ENCODE results near the gene FOXP1. TPM values are rescaled to one million over a fixed set of nuclear protein-coding genes. Genes with fewer than 3 reads are reported as not detected.
A peak's percentile ranks its signal among the peaks of the same experiment; 100 is the strongest.

FOXP1 gene
- total RNA-seq, 1 donor from 2014 or later, result 31.1 TPM

DNA sequence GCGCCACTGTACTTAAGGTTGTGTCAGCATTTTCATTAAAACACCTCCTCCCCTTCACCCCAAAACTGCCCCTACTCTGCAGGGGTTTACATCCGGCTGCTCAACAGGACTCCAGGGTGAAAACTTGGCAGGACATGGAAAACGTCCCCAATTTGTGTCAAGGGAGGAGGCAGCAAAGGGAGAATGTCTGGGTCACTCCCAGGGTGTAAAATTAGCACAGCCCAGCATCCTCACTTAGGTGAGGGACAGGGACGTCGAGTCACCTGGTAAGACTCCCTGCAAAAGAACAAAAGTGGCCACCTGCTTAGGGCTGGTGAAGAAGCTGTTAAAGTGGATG is 532.3 kb downstream of the FOXP1 start:
- TF ChIP-seq, protein P1, sequence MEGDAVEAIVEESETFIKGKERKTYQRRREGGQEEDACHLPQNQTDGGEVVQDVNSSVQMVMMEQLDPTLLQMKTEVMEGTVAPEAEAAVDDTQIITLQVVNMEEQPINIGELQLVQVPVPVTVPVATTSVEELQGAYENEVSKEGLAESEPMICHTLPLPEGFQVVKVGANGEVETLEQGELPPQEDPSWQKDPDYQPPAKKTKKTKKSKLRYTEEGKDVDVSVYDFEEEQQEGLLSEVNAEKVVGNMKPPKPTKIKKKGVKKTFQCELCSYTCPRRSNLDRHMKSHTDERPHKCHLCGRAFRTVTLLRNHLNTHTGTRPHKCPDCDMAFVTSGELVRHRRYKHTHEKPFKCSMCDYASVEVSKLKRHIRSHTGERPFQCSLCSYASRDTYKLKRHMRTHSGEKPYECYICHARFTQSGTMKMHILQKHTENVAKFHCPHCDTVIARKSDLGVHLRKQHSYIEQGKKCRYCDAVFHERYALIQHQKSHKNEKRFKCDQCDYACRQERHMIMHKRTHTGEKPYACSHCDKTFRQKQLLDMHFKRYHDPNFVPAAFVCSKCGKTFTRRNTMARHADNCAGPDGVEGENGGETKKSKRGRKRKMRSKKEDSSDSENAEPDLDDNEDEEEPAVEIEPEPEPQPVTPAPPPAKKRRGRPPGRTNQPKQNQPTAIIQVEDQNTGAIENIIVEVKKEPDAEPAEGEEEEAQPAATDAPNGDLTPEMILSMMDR (IDR thresholded peaks at IDR 0.05; ENCODE audit: partially characterized antibody, unreplicated experiment), result no peak
- peaks cover 72% of the 10 kb centered on the region for H3K4me1 Mint-ChIP-seq (ENCODE audit: low read depth, unreplicated experiment)
- H3K4me3 Mint-ChIP-seq (ENCODE audit: unreplicated experiment), result no peak overlapping the region
- H3K27me3 Mint-ChIP-seq (ENCODE audit: unreplicated experiment), result no peaks in the 10 kb centered on the region
- no peaks in the 10 kb centered on the region for H3K36me3 Mint-ChIP-seq (ENCODE audit: unreplicated experiment)
- H3K27ac Mint-ChIP-seq (ENCODE audit: unreplicated experiment), result peak overlapping the region; percentile 74
- DNase-seq, result no peak
- H3K9me3 Mint-ChIP-seq (ENCODE audit: unreplicated experiment), result peaks cover 5% of the 10 kb centered on the region

DNA sequence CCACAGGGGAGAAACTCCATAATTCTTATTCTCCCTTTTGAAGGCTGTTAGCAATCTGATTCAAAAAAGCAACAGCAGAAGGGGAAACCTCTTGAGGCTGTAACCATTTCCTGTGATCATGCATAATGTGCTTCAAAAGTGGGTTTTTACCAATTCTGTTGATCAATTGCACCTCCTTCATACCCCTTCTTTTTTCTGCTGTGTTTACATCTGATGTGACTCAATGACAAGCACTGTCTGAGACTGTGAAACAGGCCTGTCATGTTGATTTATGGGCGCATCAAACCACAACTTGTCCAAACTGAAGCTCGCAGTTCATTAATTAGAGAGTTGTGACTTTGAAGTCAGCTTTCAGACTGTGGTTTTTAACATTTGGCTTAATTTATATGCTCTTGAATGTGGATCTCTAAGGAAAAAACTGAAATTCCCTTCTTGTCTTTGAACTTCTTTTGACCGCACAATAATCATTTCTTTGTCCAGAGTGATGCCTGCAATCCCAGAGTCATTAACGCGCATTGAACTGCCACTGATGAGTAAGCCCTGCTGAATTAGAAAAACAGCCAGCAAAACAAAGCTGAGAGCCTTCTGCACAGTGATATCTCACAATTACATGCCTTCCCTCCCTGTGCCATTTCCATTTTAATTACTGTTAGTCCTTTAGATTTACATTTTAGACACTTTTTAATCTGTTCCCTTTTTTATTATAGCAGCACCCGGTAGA is 532.8 kb downstream of the FOXP1 start:
- Mint-ChIP-seq H3K27me3 (ENCODE audit: unreplicated experiment) (no peaks in the 10 kb centered on the region), H3K36me3 (ENCODE audit: unreplicated experiment) (no peaks in the 10 kb centered on the region), H3K4me1 (ENCODE audit: low read depth, unreplicated experiment) (peaks cover 71% of the 10 kb centered on the region), H3K4me3 (ENCODE audit: unreplicated experiment) (peak overlapping the region; percentile 53), H3K27ac (ENCODE audit: unreplicated experiment) (peak overlapping the region; percentile 74), H3K9me3 (ENCODE audit: unreplicated experiment) (peaks cover 5% of the 10 kb centered on the region)
- no peak for DNase-seq
- TF ChIP-seq, protein P1 (IDR thresholded peaks at IDR 0.05; ENCODE audit: partially characterized antibody, unreplicated experiment), result no peak

DNA sequence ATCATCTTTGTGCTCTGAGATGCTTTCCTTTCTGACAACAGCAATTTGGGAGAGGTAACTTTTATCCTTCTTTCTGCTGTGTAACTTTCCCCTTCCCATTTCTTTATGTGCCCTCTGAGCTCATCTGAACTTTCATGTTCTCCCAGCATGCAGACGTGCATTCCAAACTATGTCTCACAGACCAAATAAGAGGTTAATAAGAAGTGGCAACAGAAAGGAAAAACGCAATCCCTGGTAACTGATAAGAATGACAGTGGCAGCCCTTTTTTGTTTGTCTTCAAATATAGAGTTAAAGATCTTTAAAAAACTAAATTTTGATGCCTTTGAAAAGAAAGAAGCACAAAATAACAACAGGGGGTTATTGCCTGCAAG is 533.4 kb downstream of the FOXP1 start:
- TF ChIP-seq, protein P1 (IDR thresholded peaks at IDR 0.05; ENCODE audit: partially characterized antibody, unreplicated experiment), result no peak
- peaks cover 72% of the 10 kb centered on the region for H3K4me1 Mint-ChIP-seq (ENCODE audit: low read depth, unreplicated experiment)
- H3K27ac Mint-ChIP-seq (ENCODE audit: unreplicated experiment), result peak overlapping the region; percentile 25
- H3K36me3 Mint-ChIP-seq (ENCODE audit: unreplicated experiment), result no peaks in the 10 kb centered on the region
- H3K27me3 Mint-ChIP-seq (ENCODE audit: unreplicated experiment), result no peaks in the 10 kb centered on the region
- no peak for DNase-seq
- H3K9me3 Mint-ChIP-seq (ENCODE audit: unreplicated experiment), result peaks cover 5% of the 10 kb centered on the region
- H3K4me3 Mint-ChIP-seq (ENCODE audit: unreplicated experiment), result no peak overlapping the region

DNA sequence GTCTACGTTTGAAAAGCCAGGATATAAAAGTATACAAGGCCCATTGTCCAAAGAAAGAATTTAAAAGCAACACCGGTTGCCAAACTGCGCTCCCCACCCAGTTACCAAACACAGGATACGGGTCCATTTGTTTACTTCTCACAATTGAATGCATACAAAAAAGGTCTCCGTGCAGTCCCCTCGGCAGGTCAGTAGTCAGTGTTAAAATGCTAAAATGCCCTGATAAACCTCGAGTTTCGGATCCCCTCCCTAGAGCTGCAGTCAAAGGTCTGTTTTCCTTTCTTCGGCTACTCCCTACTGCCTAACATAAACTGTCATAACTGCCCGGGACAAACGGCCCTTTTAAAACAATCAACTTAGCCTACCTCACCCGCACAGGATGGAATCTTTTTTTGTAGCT is 534.6 kb downstream of the FOXP1 start:
- TF ChIP-seq, protein P1 (IDR thresholded peaks at IDR 0.05; ENCODE audit: partially characterized antibody, unreplicated experiment), result no peak
- Mint-ChIP-seq H3K27ac (ENCODE audit: unreplicated experiment) (peak overlapping the region; percentile 62), H3K36me3 (ENCODE audit: unreplicated experiment) (no peaks in the 10 kb centered on the region), H3K9me3 (ENCODE audit: unreplicated experiment) (peaks cover 5% of the 10 kb centered on the region), H3K27me3 (ENCODE audit: unreplicated experiment) (no peaks in the 10 kb centered on the region), H3K4me1 (ENCODE audit: low read depth, unreplicated experiment) (peaks cover 70% of the 10 kb centered on the region), H3K4me3 (ENCODE audit: unreplicated experiment) (peak overlapping the region; percentile 2)
- DNase-seq, result no peak

DNA sequence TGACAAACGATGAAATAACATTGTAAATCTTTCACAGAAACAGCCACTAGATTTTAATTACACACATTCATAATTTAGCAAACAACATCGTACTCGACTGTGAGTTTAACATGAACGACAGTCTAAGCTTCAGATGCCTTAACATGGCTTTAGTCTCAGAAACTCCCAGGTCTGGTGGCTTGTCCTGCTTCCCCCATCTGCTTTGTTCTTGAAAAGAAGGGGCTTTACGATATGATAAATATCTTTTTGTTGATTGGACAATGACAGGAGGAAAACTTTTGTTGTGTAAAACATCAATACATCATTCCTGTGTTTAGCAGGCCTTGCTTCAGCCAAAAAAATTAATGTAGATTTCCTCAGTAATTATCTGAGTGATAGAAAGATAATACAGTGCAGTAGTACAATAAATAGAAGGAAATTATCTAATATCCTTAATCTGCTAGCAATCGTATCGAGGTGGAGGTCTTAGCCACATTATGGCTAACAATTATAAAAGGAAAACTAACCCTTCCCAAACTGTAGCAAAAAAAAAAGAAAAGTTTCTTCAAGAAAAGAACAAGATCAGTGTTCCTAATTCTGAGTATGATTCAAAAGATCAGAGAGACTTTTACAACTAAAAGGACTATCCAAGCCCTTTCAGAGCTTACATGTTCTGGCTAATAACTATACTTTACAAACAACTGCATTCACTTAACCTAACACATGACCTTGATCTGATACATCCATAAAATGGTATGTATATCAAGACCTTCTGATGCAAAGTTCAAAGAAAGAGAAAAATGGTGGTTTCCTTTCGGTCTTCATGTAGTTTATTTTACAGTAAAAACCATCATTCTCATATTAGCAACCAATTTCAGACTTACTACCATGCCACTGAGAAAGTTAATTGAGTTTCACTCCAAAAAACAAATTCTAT is 535.7 kb downstream of the FOXP1 start:
- peaks cover 5% of the 10 kb centered on the region for H3K9me3 Mint-ChIP-seq (ENCODE audit: unreplicated experiment)
- H3K4me1 Mint-ChIP-seq (ENCODE audit: low read depth, unreplicated experiment), result peaks cover 60% of the 10 kb centered on the region
- H3K36me3 Mint-ChIP-seq (ENCODE audit: unreplicated experiment), result no peaks in the 10 kb centered on the region
- TF ChIP-seq, protein P1 (IDR thresholded peaks at IDR 0.05; ENCODE audit: partially characterized antibody, unreplicated experiment), result no peak
- H3K27me3 Mint-ChIP-seq (ENCODE audit: unreplicated experiment), result no peaks in the 10 kb centered on the region
- no peak for DNase-seq
- peak overlapping the region; percentile 45 for H3K4me3 Mint-ChIP-seq (ENCODE audit: unreplicated experiment)
- H3K27ac Mint-ChIP-seq (ENCODE audit: unreplicated experiment), result peak overlapping the region; percentile 24

Measured in glutamatergic neuron (in vitro differentiated cells).